DMS153 (cell line): Measurements from ENCODE around the gene HS3ST6.
A peak's percentile ranks its signal among the peaks of the same experiment; 100 is the strongest.
"Not testable (repeated sequence)": the region's sequence is repeated elsewhere in the genome, so short reads cannot be mapped to it uniquely, and the experiment has no call there.

Experiments
- DNase-seq: peaks from one replicate; lab custom pipeline; 2025; lab: John Stamatoyannopoulos, UW

Gene HS3ST6

DNA sequence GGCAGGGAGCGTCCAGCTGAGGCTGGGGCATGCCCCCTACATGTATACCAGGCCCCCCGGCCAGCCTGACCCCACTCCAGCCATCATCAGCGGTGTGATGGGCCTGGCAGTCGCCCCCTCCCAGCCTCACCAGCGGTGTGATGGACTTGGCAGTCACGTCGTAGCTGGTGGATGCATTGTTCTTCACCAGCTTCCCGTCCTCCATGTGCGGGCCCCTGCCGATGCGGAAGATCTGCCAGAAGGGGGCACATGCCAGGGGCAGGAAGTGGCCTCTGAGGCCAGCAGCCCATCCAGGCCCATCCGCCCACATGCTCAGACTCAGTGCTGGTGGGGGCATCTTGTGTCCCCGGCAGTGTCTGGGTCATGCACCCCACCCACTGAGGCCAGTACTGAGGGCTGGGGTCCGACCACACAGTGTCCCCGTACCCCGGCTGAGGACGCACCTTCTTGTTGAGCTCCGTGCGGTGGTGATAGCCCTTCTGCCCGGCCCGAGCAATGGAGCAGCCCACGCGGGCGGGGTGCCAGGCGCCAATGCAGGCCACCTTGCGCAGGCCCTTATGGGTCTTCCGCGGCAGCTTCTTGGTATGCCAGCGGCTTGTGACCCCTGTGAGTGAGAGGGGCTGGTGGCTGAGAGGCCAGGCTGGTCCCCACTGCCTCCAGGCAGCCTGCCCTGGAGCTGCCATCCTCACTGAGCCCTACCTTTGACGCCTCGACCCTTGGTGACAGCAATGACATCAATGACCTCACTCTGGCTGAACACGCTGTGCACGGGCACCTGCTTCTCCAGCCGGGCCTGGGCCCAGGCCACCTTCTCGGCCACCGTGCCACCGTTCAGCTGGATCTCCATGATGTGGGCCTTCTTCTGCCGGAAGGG lies 28.5 kb upstream of the HS3ST6 start:
- DNase-seq: no peak

DNA sequence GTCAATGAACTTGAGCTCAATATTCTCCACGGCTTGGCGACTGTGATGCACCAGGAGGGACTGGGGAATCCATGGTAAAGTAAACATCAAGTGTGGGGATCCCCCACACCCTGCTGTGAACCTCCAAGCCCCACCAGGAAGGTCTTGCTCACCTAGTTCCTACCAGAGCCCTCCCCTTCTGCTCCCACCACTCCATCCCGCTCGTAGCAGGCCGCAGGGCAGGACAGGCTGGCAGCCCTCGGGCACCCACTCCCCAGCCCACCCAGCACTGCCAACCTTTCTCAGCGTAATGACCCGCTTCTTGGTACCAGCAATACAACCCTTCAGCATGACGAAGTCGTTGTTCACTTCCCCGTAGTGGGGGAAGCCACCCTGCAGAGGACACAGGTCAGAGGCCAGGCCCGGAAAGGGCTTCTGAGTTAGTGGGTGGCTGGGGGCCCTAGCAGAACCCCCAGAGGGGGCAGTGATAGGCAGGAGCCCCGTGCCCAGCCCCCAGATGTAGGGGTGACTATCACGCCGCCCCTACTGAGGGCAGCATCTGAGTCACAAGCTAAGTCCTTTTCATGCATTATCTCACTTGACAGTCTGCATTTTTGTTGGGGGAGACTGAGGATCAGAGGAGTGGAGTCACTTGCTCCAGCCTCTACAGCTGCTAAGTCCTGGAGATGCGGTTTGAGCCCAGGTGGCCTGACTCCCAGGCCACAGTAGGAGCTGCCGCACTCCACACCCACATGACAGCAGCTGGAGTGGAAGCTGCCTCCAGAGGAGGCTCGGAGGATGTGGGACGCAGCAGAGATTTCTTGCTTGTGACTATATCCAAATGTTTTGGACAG lies 27.6 kb upstream of the HS3ST6 start:
- DNase-seq: no peak

DNA sequence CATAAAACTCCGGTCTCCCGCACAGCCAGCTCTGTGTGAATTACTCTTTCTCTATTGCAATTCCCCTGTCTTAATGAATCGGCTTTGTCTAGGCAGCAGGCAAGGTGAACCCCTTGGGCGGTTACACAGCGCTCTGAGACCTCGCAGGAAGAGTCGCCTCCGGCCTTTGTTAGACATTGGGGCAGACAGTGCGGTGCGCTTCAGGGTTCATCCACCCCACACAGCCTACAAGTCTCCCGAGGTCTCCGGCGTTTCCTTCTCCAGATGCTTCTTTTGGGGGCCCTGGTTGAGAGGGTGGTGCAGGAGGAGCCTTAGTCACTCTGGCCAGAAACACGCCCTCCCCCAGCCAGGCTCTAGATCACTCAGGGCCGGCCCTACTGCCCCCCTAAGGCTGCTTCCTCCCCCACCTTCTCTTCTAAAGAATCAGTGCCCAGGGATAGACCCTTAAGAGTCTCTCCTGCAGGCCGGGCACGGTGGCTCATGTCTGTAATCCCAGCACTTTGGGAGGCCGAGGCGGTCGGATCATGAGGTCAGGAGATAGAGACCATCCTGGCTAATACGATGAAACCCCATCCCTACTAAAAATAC lies 26.5 kb upstream of the HS3ST6 start:
- DNase-seq: no peak

DNA sequence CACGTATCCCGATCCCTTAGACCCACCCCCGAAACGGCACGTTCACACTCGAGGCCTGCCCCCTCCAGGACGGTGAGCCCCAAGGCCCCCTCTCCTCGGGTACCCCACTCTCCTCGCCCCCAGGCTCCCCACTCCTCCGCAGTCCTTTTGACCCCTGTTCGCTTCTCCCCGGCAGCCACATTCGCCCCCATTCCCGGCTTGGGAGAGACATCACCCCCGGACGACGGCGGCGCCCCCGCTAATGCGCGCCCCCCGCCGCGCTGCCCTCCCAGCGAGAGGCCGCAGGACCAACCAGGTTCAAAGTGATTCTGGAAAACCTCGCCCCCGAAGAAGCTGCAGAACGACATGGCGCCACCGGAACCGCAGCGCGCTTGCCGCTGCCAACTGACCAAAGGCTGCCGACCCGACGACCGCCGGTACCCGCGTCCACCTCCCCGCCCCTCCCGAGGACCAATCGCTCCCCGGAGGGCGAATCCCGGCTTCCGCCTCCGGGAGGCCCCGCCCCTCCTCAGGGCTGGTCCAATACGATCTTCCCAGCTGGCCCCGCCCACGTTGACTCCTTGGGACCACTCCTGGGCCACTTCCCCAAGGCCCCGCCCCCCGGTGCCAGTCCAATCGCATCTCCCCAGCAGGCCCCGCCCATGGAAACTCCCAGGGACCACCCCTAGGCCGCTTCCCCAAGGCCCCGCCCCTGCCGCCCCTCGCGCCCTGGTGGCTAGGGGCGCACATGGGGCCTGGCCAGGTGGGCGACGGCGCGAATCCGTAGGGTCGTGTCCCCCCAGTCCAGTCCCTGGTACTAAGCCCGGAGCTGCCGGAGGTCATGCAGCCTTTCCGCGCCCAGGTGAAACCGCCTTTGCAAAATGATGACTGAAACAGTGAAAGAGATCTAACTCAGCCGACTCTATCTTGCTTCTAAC lies 24.9 kb upstream of the HS3ST6 start, which contains the start of gene MSRB1:
Gene MSRB1, minus strand, starts transcription at position 390 of the 917 bp plus-strand sequence. Its CDS starts 43 bp downstream, at position 347.
- peak; percentile 96 for DNase-seq

DNA sequence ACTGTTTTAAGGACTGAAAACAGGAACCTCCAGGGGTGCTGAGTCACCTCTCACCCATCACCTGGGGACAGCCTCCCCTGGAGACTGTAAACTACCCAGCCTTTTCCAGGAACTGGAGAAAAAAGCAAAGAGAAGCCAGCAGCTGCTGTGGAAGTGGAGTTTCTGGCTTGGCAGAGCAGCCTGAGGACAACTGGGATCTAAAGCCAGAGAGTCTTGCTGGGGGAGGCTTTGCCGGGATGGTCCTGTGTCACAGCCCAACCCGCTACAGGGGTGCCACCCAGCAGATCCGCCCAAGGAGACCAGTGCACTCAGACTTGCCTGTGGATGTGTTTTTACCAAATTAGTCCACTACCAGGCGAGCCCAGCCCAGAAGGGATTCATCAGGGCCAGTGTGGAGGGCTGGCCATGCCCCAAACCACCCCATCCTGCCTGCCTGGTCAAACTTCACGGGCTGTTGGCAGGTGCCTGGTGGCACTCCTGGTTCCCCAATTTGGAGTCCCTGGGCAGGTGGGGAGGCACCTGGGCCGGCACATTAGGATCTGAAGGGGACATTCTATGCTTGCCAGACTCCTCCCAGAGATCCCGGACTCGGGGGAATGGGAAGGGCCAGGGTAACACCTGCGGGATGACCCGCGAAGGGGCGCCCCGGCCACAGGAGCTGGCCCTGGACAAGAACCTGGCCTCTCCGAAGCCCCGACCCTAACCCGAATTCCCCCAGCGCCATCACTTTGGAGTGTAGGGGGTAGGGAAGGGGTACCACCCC lies 24.0 kb upstream of the HS3ST6 start:
- no peak for DNase-seq

DNA sequence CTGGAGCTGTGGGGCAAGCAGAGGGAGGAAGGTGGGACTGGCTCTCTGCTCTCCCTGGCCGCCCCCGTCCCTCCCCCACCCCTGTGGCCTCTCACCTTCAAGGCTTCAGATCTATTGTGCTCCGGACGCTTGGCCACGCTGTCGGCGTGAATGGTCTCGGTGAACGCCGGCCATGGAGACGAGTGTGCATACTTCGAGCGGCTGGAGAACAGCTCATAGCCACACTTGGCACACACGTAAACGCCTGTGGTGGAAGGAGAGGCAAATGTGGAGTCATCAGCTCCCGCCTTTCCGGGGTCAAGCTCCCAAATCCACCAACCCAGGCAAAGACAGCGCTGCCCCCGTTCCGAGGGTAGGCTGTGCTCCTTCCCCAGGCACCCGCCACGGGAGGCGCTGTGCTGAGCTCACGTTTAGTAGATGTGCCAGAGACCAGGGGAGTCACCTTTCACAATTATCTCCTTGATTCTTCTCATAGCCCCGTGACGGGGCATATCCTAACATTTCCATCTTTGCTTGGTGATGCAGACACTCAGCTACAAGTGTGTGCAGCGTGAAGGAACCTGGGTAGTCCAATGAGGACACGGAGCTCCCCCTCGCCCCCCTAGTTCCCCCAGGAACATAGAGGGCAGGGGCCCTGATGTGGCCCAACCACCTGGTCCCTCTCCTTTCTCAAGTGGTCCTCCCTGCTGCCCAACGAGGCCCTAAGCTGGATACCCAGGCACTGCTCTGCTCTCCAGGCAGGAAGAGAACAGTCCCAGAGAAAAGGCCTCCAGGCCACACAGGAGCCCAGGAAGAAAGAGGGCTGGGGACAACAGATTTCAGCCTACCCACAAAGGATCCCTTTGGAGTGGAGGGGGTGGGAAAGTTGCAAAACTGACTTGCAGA lies 23.2 kb upstream of the HS3ST6 start:
- no peak for DNase-seq

DNA sequence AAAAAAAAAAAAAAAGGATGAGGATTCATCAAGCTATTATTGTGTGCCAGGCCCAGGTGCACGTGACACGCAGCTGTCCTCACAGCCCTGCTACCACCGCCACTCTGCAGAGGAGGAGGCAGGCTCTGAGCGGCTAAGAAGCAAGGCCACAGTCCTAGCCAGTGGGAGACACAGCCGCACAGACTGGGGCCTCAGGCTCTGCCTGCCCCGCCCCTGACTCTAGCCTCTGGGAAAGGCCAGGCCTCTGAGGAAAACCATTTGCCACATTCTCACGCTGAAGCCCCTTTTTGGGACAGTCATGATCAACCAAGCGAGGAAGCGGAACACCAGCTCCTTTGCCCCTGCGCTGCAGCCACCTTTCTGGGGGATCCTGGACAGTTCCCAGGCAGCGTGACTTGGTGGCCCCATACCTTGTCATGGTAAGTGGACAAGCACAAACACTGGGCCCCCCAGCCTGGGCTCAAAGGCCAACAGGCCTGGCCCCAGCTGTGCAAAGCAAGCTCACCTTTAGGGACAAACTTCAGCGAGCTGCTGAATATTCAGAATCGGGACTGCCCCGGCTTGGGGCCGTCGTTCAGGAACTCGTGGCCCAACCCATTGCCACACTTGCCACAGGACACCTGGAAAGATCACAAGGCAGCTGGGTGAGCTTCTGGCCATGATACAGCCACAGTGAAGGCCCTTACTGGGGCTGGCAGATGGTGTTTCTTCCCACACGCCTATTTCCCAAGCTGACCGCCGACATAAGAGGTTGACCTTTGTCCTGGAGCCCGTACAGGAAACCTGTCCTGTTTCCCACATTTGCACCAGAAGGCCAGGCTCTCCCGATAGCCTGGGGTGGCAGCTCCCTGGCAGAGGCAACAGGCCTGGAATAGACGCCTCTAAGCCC lies 22.3 kb upstream of the HS3ST6 start:
- DNase-seq: no peak

DNA sequence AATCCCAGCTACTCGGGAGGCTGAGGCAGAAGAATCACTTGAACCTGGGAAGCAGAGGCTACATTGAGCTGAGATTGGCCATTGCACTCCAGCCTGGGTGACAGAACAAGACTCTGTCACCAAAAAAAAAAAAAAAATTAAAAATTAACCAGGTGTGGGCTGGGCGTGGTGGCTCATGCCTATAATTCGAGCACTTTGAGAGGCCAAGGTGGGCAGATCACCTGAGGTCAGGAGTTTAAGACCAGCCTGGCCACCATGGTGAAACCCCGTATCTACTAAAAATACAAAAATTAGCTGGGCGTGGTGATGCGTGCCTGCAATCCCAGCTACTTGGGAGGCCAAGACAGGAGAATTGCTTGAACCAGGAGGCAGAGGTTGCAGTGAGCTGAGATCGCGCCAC lies 21.6 kb upstream of the HS3ST6 start:
- DNase-seq: not testable (repeated sequence)

DNA sequence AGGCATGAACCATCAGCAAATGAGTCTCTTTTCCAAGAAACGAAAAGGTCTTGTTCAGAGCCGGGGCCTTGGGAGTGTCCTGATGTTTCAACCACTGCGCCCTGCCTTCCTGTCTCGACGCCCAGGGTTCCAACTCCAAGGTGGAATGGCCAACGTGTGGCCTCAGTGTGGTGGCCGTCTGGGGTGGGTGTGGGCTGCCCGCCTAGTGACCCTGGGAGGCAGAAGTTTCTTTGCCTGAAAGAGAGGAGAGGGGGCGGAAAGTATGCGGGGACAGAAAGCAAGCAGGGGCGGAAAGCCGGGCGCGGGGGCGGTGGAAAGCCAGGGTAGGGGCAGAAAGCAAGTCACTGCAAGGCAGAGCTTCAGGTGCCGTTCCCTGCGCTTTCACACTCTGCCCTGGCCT lies 20.7 kb upstream of the HS3ST6 start:
- DNase-seq: no peak

DNA sequence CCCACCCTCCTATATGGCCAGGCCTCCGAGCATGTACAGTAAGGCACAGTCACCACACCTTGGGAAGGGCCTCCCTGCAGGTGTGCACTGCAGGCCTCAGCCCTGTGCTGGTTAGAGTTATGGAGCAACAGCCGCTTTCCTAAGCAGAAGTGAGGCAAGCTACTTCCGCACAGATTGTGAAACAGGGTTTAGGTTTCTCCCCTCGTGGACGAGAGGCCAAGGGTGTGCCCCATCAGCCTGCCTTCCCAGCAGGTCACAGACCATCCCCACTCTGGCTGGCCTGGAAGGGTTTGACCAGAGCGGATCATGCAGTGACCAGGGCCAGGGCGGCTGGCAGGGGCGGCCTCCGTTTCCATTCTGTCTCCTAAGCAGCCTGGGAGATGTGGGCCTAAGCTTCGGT lies 20.1 kb upstream of the HS3ST6 start:
- DNase-seq: no peak

DNA sequence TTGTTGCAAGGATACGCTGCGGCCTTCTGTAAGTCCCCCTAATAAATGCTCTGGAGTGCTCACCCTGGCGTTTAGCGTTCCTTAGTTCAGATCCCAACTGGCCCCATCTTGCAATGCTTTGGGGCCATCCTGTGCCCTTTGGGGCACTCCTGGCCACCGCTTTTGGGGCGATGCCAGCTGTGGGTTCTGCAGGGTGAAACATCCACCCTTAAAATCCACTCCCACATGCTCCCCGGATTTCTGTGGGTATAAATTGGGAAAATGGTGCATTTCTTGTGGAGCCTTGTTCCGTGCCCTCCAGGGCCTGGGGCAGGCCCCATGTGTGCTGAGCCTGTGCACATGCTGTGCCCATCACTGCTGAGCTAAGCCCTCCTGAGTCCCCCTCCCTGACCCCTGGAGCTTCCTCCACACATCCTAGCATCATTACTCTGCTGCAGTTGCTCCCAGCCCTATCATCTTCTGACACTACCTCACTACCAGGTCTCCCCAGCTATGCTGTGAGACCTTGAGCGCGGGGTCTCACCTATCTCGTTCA lies 18.8 kb upstream of the HS3ST6 start:
- no peak for DNase-seq

DNA sequence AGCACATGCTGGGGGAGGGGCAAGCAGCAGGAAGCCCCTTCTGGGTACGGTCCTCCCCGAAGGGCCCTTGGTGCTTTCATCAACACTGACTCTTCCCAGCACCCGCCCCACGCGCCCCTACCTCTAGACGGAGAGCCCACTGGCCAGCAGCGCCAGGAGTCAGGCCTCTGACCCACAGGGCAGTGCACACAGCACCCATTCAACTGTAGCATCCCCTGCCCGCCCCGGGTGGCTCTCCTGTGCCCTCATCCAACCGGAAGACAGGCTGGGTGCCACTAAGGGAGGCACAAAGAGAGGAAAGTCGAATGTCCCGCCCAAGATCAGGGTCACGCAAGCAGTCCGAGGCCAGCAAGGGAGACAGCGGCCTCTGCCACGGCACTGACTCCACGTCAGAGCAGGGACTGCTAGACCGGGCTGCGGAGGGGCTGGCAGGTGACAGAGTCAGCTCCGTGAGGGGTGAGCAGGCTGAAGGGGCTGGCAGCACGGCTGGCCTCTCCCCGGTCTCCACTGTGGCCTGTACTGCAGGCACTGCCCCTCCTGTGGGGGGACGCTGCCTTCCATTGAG lies 15.0 kb upstream of the HS3ST6 start:
- no peak for DNase-seq

DNA sequence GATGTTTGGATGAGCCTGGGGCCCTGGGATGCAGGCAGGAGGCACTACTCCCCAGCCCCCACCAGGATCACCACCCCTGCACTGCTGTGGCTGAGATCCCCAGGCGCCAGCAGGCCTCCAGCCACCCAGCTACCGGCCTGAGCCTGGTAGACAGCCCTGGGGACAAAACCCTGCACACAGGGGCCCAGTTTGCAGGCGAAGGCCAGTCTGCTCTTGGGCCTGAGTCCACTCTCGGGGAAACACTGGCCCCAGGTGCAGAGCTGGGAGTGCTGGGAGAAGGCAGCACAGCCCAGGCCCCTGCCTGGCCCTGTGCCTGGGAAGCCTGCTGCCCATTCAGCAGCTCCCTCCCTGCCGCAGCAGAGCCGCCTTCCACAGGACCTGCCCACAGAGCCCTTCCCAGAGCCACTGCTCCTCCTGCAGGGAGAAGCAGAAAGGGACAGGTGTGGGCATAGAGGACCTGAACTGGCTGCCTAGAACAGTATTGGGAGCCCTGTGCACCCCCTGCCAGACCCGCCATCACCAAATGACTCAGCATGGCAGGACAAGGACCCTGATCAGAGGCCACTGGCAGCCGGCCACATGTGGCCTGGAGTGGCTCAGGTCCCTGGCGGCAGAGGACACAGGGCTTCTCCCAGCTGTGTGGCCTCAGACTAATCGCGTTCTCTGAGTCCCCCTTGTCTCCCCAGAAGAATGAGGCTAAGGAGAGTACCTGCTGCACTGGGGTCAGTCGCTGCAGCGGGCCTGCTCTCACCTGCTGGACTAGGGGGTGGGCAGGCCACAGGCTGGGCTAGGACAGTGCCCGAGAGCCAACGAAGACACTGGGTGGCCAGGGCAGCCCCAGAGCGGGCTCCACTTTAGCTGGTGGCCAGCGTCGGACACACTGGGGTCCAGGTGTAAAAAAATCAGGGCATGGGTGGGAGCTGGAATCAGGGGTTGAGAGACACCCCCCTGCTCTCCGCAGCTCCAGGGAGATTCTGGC lies 14.1 kb upstream of the HS3ST6 start:
- DNase-seq: no peak

DNA sequence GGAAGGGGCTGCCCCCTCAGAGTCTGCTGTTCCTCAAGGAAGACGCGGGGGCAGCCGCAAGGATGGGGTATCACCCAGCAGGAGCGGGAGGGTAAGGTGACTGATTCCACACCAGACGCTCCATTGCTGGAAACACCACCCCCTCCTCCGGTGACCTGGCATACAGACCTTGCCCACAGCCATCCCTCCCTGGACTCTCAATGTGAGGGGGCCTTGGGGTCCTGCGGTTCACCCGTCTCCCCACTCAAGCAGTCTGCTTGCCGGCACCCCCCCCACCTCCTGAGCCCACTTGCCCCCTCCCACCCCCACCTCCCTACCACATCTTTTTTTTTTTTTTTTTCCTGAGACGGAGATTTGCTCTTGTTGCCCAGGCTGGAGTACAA lies 12.1 kb upstream of the HS3ST6 start:
- no peak for DNase-seq

DNA sequence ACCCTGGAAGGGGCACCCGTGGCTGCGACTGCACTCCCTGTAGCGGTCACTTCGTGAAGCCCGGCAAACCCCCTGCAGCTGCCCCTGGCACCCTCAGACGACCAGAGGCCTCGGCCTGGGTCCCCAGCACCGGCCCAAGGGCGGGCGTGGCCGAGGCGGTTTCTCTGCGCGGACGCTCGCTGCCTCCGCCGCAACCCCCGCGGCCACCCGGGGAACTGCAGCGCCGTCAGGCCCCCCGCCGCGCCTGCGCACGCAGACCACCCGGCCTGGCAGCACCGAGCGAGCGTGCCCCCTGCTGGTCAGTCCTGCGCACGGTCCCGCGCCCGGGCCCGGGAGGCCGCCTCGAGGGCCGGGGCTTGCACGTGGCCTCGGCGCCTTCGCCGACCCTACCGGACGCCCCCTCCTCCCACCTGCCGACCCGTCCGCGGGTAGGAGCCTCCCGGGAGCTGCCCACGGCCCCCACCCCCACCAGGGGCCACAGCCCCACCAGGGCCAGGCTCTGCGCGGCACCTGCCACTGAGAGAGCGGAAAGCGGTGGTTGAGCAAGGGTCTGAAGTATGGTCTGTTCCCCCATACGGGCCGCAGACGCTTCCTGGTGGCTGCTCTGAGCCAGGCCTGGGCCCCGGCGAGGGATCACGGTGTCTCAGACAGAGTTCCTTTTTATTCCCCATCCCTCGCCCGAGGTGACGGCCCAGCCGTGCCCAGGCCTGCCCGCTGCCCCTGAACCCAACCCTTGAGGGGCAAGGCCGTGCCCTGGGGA lies 11.5 kb upstream of the HS3ST6 start:
- DNase-seq: peak; percentile 41

DNA sequence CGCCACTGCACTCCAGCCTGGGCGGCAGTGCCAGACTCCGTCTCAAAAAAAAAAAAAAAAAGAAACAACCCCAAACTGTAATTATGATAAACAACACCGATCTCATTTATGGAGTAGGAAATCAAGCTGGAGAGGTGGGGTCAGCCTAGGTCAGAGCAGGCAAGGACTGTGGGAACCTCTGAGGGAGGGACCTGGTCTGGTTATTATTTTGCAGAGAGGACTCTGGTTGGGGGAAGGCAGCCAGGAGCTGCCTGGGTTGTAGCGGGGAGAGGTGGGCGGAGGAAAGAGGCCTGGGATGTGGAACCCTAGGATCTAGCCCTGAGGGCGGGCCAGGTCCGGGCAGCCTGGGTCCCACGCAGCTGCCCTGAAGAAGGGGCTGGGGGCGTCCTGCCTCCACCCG lies 10.9 kb upstream of the HS3ST6 start:
- DNase-seq: peak; percentile 34
